Astrocyte (in vitro differentiated cells and primary cell): ENCODE results near the gene C12orf42.

Experiments
- CTCF ChIP-seq: IDR thresholded peaks from 2 replicates; pipeline ENCODE4 v1.5.1; 2011; ENCODE audit warnings: low read depth, mild to moderate bottlenecking, inconsistent platforms, low read length, moderate library complexity; ENCODE audit not compliant: insufficient read depth
- EZH2 ChIP-seq: IDR thresholded peaks from 2 replicates; pipeline ENCODE4 v1.6.1; 2012; ENCODE audit warnings: mild to moderate bottlenecking, low read length, inconsistent platforms; ENCODE audit not compliant: insufficient read depth

- no peak for TF ChIP-seq CTCF
- no peak for TF ChIP-seq EZH2
These were observed 5.7 kb upstream of the C12orf42 start for GRCh38 chr12:103501447-103501846.
